Thyroid gland (tissue), 4 donors: ENCODE data around the gene GPC6.

Experiments
- POLR2A ChIP-seq, 2 donors: fragments of 450-650 bp; IDR thresholded peaks; one replicate each; pipeline ENCODE4 v1.6.1; 2017; ENCODE audit warnings: antibody characterized with exemption in 2 of 2, mild to moderate bottlenecking in 2 of 2, moderate library complexity in 1 of 2
- TF ChIP-seq, protein P1 (sequence below), 6 experiments: fragments of 200-600 bp in 3 of 6; fragments of 450-650 bp in 3 of 6; sonication (generic) in 3 of 6; IDR thresholded peaks; one replicate each; pipeline ENCODE4 v1.5.1; 2016 to 2019; ENCODE audit warnings: antibody characterized with exemption in 6 of 6, mild to moderate bottlenecking in 2 of 6, inconsistent platforms in 1 of 6, moderate library complexity in 1 of 6

DNA sequence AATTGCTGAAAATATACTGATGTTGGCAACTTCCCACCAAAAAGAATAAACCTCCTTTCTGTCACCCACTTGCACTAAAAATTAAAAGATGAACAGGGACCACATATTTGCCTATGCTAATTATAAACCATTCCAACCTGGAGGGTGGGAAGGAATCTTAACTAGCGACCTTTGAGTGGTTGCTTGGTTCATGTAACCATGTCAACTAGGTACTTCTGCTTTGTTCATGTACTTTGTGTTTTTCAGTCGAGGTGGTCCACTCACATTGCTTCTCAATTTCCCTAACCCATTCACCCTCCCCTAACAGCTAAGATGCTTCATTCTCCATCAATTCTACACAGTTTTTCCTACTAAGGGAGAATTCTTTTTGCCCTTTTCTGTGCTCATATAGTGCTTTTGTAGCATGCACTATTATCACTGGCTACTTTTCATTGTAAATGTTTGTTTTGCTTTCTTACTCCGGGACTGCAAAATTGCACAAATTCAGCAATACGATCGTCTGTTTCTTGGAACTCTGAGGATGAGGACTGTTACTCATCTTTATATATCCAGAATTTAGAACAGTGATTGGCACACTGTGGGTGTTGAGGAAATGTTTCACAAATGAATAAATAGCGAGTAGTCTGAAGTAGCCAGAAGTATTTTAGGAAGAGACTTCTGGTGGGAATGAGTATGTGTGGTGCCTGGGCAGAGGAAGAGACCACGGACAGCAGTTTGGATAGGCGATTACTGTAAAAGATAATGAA lies 187.5 kb downstream of the GPC6 start:
- TF ChIP-seq, protein P1, sequence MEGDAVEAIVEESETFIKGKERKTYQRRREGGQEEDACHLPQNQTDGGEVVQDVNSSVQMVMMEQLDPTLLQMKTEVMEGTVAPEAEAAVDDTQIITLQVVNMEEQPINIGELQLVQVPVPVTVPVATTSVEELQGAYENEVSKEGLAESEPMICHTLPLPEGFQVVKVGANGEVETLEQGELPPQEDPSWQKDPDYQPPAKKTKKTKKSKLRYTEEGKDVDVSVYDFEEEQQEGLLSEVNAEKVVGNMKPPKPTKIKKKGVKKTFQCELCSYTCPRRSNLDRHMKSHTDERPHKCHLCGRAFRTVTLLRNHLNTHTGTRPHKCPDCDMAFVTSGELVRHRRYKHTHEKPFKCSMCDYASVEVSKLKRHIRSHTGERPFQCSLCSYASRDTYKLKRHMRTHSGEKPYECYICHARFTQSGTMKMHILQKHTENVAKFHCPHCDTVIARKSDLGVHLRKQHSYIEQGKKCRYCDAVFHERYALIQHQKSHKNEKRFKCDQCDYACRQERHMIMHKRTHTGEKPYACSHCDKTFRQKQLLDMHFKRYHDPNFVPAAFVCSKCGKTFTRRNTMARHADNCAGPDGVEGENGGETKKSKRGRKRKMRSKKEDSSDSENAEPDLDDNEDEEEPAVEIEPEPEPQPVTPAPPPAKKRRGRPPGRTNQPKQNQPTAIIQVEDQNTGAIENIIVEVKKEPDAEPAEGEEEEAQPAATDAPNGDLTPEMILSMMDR (IDR thresholded peaks at IDR 0.05): no peak
- no peak for TF ChIP-seq POLR2A (IDR thresholded peaks at IDR 0.05)
